Fibroblast of mammary gland (primary cell): Measurements from ENCODE around the gene TLR9.

Source experiments
- DNase-seq: peaks from one replicate; pipeline ENCODE4 v3.0.0-alpha.2; 2010; ENCODE audit warnings: low read depth
- H3K4me3 ChIP-seq: 2 replicates; pipeline ENCODE4 v1.5.1; 2011; ENCODE audit warnings: low read depth, mild to moderate bottlenecking, low read length, moderate library complexity; ENCODE audit not compliant: control insufficient read depth
- CTCF ChIP-seq: conservative IDR thresholded peaks from 2 replicates; pipeline ENCODE4 v1.5.1; 2011; ENCODE audit warnings: low read depth, low read length, inconsistent platforms; ENCODE audit not compliant: control insufficient read depth, insufficient read depth

TLR9 gene

GRCh38 chr3:52240886-52241370 lies 15.5 kb upstream of the TLR9 start:
- H3K4me3 ChIP-seq, result no peak overlapping the region
- no peak for DNase-seq
- TF ChIP-seq CTCF, result no peak

- TF ChIP-seq CTCF, result no peak
- peak overlapping the region; percentile 90 for H3K4me3 ChIP-seq
- DNase-seq, result peak; percentile 98
Observed at GRCh38 chr3:52240059-52240885, 14.8 kb upstream of the TLR9 start.

- TF ChIP-seq CTCF, result peak; percentile 36
Observed at GRCh38 chr3:52238761-52239701, 13.6 kb upstream of the TLR9 start, which contains the start of gene TWF2. TSS of gene TWF2 (minus strand) at chr3:52239158. CDS start at chr3:52239016, 142 bp downstream.

GRCh38 chr3:52238193-52238760 lies 12.8 kb upstream of the TLR9 start:
- DNase-seq, result no peak
- no peak for TF ChIP-seq CTCF
- H3K4me3 ChIP-seq, result peak overlapping the region; percentile 90

More at GRCh38 chr3:52238761-52239701, 13.6 kb upstream of the TLR9 start, which contains the start of gene TWF2:
- peak within 1 kb of the TSS; percentile 90 for H3K4me3 ChIP-seq
- DNase-seq, result peak; percentile 70

GRCh38 chr3:52237657-52238172 lies 12.3 kb upstream of the TLR9 start:
- no peak for TF ChIP-seq CTCF
- peak overlapping the region; percentile 90 for H3K4me3 ChIP-seq
- peak; percentile 91 for DNase-seq
